ENCODE measurements around the gene CMTM2. TPM values are rescaled to one million over a fixed set of nuclear protein-coding genes. Genes with fewer than 3 reads are reported as not detected.
A peak's percentile ranks its signal among the peaks of the same experiment; 100 is the strongest.
"Not testable (repeated sequence)": the region's sequence is repeated elsewhere in the genome, so short reads cannot be mapped to it uniquely, and the experiment has no call there.

The CMTM2 gene
- total and polyA plus RNA-seq, 2 experiments from 2014 or later, result not detected

DNA sequence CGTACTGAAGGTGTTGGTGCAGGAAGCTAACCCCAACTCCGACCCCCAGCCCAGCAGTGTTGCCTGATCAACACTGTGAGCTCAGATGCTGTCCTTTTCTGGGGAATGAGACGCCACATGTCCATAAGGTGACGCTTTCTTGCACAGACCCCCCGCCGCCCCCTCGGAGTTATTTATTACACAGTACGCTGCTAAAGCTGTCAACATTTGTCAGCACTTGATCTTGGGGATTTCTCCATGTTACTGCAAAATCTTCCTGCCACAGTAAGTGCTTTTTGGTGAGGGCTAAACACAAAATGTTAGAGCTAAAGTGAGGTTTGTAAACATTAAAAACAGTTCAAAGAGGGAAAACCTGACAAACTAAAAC, 41.1 kb downstream of the CMTM2 start:
- in situ Hi-C loops (cut with MboI), result no loop called here
- no peak for TF ChIP-seq EZH2phosphoT487 (IDR thresholded peaks at IDR 0.05; ENCODE audit: insufficient read depth, low read depth)
- no peak for TF ChIP-seq EZH2 (IDR thresholded peaks at IDR 0.05; ENCODE audit: insufficient read depth, poor library complexity, severe bottlenecking)

DNA sequence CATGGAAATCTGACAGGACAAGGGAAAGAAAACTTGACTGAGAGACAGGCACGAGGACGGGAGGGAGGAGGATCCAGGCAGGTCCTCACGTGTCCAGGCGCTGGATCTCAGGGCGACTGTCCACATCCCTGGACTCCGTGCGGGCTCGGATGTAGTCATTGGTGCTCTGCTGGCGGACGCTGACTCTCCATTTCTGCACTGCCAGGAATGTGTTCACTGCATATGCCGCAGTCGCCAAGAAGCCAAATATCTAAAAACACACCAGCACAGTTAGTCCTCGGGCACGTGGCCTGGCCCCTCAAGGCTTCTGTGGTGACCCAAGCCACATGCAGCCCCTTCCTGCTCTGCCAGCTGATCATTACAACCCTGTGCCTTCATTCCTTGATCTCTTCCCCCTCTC, 42.7 kb downstream of the CMTM2 start:
- H2AFZ ChIP-seq, result no peak overlapping the region
- H3K4me3 ChIP-seq, result no peak overlapping the region
- no peaks in the 10 kb centered on the region for H3K9me2 ChIP-seq (ENCODE audit: insufficient read depth)
- H3K27me3 ChIP-seq (replicated peaks; ENCODE audit: insufficient read depth), result no peaks in the 10 kb centered on the region
- in situ Hi-C loops (cut with MboI), result no loop called here
- H3K4me2 ChIP-seq (ENCODE audit: unreplicated experiment), result no peak overlapping the region
- H4K20me1 ChIP-seq (ENCODE audit: insufficient read depth), result no peaks in the 10 kb centered on the region
- TF ChIP-seq EZH2 (IDR thresholded peaks at IDR 0.05; ENCODE audit: insufficient read depth, poor library complexity, severe bottlenecking) (no peak), EZH2phosphoT487 (IDR thresholded peaks at IDR 0.05; ENCODE audit: insufficient read depth, low read depth) (no peak)
- no peak overlapping the region for H3K27ac ChIP-seq
- H3K9me3 ChIP-seq (ENCODE audit: low read depth), result no peaks in the 10 kb centered on the region
- no peak overlapping the region for H3K9ac ChIP-seq
- WGBS, 2 experiments (ENCODE audit: low coverage in 1 of 2, low lambda C conversion rate in 2 of 2, missing lambda C conversion rate in 2 of 2), result 98 to 99% methylated on average over 14 of the region's 14 CpGs
- peaks cover 31% of the 10 kb centered on the region for H3F3A ChIP-seq (ENCODE audit: insufficient read depth)
- no peaks in the 10 kb centered on the region for H3K79me2 ChIP-seq (ENCODE audit: insufficient read depth)
- H3K36me3 ChIP-seq (ENCODE audit: low read depth), result no peaks in the 10 kb centered on the region
- no peak for DNase-seq
- peaks cover 37% of the 10 kb centered on the region for H3K4me1 ChIP-seq (ENCODE audit: insufficient read depth)

More for the DNA sequence above, 41.1 kb downstream of the CMTM2 start:
- Histone ChIP-seq H3K36me3 (ENCODE audit: low read depth) (no peaks in the 10 kb centered on the region), H3K9me2 (ENCODE audit: insufficient read depth) (no peaks in the 10 kb centered on the region), H3K9me3 (ENCODE audit: low read depth) (no peaks in the 10 kb centered on the region), H3K27me3 (replicated peaks; ENCODE audit: insufficient read depth) (no peaks in the 10 kb centered on the region), H3K4me1 (ENCODE audit: insufficient read depth) (peaks cover 51% of the 10 kb centered on the region), H3K9ac (no peak overlapping the region), H4K20me1 (ENCODE audit: insufficient read depth) (no peaks in the 10 kb centered on the region), H3K79me2 (ENCODE audit: insufficient read depth) (no peaks in the 10 kb centered on the region), H3K27ac (peak overlapping the region; percentile 97), H2AFZ (no peak overlapping the region), H3K4me2 (ENCODE audit: unreplicated experiment) (peak overlapping the region; percentile 77), H3F3A (ENCODE audit: insufficient read depth) (peaks cover 41% of the 10 kb centered on the region), H3K4me3 (no peak overlapping the region)
- 82 to 91% methylated on average over 8 of the region's 8 CpGs for WGBS, 2 experiments (ENCODE audit: low coverage in 1 of 2, low lambda C conversion rate in 2 of 2, missing lambda C conversion rate in 2 of 2)
- no peak for DNase-seq

DNA sequence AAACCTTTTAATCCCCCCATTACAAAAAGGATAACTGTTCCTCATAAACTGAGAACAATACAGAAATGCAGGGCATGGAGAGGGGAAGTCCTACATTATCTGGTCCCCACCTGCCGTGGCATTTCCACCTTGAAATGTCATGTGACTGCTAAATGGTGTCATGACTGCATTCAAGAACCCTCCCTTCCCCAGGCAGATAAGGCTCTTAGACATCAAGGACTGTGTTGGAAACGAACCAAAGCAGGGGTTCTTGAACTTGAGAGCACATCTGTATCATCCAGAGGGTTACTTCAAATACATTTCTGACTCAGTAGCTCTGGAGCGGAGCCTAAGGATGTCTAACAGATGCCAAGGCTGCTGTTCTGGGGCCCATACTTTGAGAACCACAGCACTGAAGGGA, 43.6 kb downstream of the CMTM2 start:
- no peak for TF ChIP-seq EZH2phosphoT487 (IDR thresholded peaks at IDR 0.05; ENCODE audit: insufficient read depth, low read depth)
- no peak for TF ChIP-seq EZH2 (IDR thresholded peaks at IDR 0.05; ENCODE audit: insufficient read depth, poor library complexity, severe bottlenecking)
- Histone ChIP-seq H3K9me2 (ENCODE audit: insufficient read depth) (no peaks in the 10 kb centered on the region), H3K9ac (no peak overlapping the region), H3K27ac (no peak overlapping the region), H3K27me3 (replicated peaks; ENCODE audit: insufficient read depth) (no peaks in the 10 kb centered on the region), H3K4me1 (ENCODE audit: insufficient read depth) (peaks cover 28% of the 10 kb centered on the region), H2AFZ (no peak overlapping the region), H3K4me2 (ENCODE audit: unreplicated experiment) (no peak overlapping the region), H3K79me2 (ENCODE audit: insufficient read depth) (no peaks in the 10 kb centered on the region), H3K4me3 (no peak overlapping the region), H4K20me1 (ENCODE audit: insufficient read depth) (no peaks in the 10 kb centered on the region), H3K9me3 (ENCODE audit: low read depth) (no peaks in the 10 kb centered on the region), H3F3A (ENCODE audit: insufficient read depth) (peaks cover 23% of the 10 kb centered on the region), H3K36me3 (ENCODE audit: low read depth) (no peaks in the 10 kb centered on the region)
- DNase-seq, result no peak
- 75 to 85% methylated on average over 3 of the region's 3 CpGs for WGBS, 2 experiments (ENCODE audit: low coverage in 1 of 2, low lambda C conversion rate in 2 of 2, missing lambda C conversion rate in 2 of 2)
- in situ Hi-C loops (cut with MboI), result no loop called here

DNA sequence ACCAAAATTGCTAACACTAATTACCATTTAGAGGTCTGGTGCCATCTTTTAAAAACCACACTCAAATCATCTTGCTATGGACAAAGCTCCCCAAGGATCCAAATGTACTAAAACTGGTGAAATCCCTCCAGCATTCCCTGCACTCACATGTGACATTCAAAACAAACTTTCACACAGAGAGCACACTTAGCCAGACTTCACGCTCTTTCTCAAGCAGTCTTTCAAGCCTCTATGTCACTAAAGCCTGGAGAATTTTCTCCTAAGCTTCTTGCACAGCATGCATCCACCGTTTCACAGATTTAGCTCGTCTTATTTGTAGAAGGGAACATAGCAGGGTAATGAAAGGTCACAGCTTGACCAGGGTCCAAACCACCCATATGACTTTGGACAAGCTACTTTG, 44.5 kb downstream of the CMTM2 start:
- Histone ChIP-seq H3K27ac (no peak overlapping the region), H3K4me3 (no peak overlapping the region), H3K9me2 (ENCODE audit: insufficient read depth) (no peaks in the 10 kb centered on the region), H4K20me1 (ENCODE audit: insufficient read depth) (no peaks in the 10 kb centered on the region), H3K27me3 (replicated peaks; ENCODE audit: insufficient read depth) (no peaks in the 10 kb centered on the region), H2AFZ (no peak overlapping the region), H3K9me3 (ENCODE audit: low read depth) (no peaks in the 10 kb centered on the region), H3K79me2 (ENCODE audit: insufficient read depth) (no peaks in the 10 kb centered on the region), H3F3A (ENCODE audit: insufficient read depth) (peaks cover 17% of the 10 kb centered on the region), H3K36me3 (ENCODE audit: low read depth) (no peaks in the 10 kb centered on the region), H3K4me2 (ENCODE audit: unreplicated experiment) (no peak overlapping the region), H3K4me1 (ENCODE audit: insufficient read depth) (peaks cover 21% of the 10 kb centered on the region), H3K9ac (no peak overlapping the region)
- DNase-seq, result no peak
- TF ChIP-seq EZH2 (IDR thresholded peaks at IDR 0.05; ENCODE audit: insufficient read depth, poor library complexity, severe bottlenecking) (no peak), EZH2phosphoT487 (IDR thresholded peaks at IDR 0.05; ENCODE audit: insufficient read depth, low read depth) (no peak)
- 98 to 99% methylated on average over 3 of the region's 3 CpGs for WGBS, 2 experiments (ENCODE audit: low coverage in 1 of 2, low lambda C conversion rate in 2 of 2, missing lambda C conversion rate in 2 of 2)
- in situ Hi-C loops (cut with MboI), result no loop called here

DNA sequence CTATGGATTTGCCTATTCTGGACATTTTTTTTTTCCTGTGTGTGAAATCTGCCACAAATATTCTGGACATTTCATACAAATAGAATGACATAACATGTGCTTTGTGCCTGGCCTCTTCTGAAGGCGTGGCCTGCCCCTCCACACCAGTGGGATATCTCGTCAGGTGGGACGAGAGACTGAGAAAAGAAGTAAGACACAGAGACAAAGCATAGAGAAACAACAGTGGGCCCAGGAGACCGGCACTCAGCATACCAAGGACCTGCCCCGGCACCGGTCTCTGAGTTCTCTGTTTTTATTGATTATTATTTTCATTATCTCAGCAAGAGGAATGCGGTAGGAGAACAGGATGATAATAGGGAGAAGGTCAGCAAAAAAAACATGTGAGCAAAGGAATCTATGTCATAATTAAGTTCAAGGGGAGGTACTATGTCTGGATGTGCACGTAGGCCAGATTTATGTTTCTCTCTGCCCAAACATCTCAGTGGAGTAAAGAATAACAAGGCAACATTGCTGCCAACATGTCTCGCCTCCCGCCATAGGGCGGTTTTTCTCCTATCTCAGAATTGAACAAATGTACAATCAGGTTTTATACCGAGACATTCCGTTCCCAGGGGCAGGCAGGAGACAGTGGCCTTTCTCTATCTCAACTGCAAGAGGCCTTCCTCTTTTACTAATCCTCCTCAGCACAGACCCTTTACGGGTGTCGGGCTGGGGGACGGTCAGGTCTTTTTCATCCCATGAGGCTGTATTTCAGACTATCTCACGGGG, 48.5 kb downstream of the CMTM2 start:
- H3K27me3 ChIP-seq (replicated peaks; ENCODE audit: insufficient read depth); H3K9me3 ChIP-seq (ENCODE audit: low read depth); H3F3A ChIP-seq (ENCODE audit: insufficient read depth); H3K4me2 ChIP-seq (ENCODE audit: unreplicated experiment); H3K79me2 ChIP-seq (ENCODE audit: insufficient read depth); H4K20me1 ChIP-seq (ENCODE audit: insufficient read depth); H2AFZ ChIP-seq; in situ Hi-C loops (cut with MboI); H3K9ac ChIP-seq; H3K4me3 ChIP-seq; H3K9me2 ChIP-seq (ENCODE audit: insufficient read depth); H3K4me1 ChIP-seq (ENCODE audit: insufficient read depth); H3K36me3 ChIP-seq (ENCODE audit: low read depth); DNase-seq; H3K27ac ChIP-seq: not testable (repeated sequence)
- 94 to 95% methylated on average over 17 of the region's 17 CpGs for WGBS, 2 experiments (ENCODE audit: low coverage in 1 of 2, low lambda C conversion rate in 2 of 2, missing lambda C conversion rate in 2 of 2)

All from GM23248 (cell line).